Neural cell (in vitro differentiated cells): ENCODE results near the gene MYBPC3.

ENCODE experiments used
- EP300 ChIP-seq: fragments of 450-650 bp; conservative IDR thresholded peaks from 2 replicates; pipeline ENCODE4 v1.6.1; 2014; ENCODE audit warnings: antibody characterized with exemption, mild to moderate bottlenecking, moderate library complexity; ENCODE audit not compliant: poor library complexity, severe bottlenecking
- EZH2 ChIP-seq: fragments of 200-600, 300-800 bp; shearing (Covaris generic), sonication (generic); IDR thresholded peaks from 2 replicates; pipeline ENCODE4 v1.6.1; 2014; ENCODE audit warnings: antibody characterized with exemption, low read length, borderline replicate concordance, mild to moderate bottlenecking; ENCODE audit not compliant: insufficient read depth, poor library complexity, severe bottlenecking
- MXI1 ChIP-seq: fragments of 450-650 bp; conservative IDR thresholded peaks from 2 replicates; pipeline ENCODE4 v1.6.1; 2014; ENCODE audit warnings: antibody characterized with exemption, mild to moderate bottlenecking; ENCODE audit not compliant: poor library complexity, severe bottlenecking
- POLR2AphosphoS5 ChIP-seq: IDR thresholded peaks from 2 replicates; pipeline ENCODE4 v1.6.1; 2012
- RAD21 ChIP-seq: fragments of 450-650 bp; conservative IDR thresholded peaks from 2 replicates; pipeline ENCODE4 v1.6.1; 2014; ENCODE audit warnings: antibody characterized with exemption, mild to moderate bottlenecking, moderate library complexity
- SMC3 ChIP-seq: fragments of 450-650 bp; conservative IDR thresholded peaks from 2 replicates; pipeline ENCODE4 v1.6.1; 2014; ENCODE audit warnings: antibody characterized with exemption, mild to moderate bottlenecking, moderate library complexity; ENCODE audit not compliant: poor library complexity
- TAF1 ChIP-seq: IDR thresholded peaks from 2 replicates; pipeline ENCODE4 v1.6.1; 2012; ENCODE audit warnings: low read depth
- TF ChIP-seq, protein P1 (sequence below): fragments of 450-650 bp; IDR thresholded peaks from 2 replicates; pipeline ENCODE4 v1.5.1; 2014; ENCODE audit warnings: antibody characterized with exemption, mild to moderate bottlenecking, moderate library complexity; ENCODE audit not compliant: poor library complexity, severe bottlenecking
- TF ChIP-seq, protein P2 (sequence below): IDR thresholded peaks from 2 replicates; pipeline ENCODE4 v1.6.1; 2012; ENCODE audit warnings: borderline replicate concordance

- TF ChIP-seq EP300 (no peak), POLR2AphosphoS5 (no peak), EZH2 (no peak), SMC3 (no peak), MXI1 (no peak), TAF1 (no peak), RAD21 (no peak)
- TF ChIP-seq, protein P1, sequence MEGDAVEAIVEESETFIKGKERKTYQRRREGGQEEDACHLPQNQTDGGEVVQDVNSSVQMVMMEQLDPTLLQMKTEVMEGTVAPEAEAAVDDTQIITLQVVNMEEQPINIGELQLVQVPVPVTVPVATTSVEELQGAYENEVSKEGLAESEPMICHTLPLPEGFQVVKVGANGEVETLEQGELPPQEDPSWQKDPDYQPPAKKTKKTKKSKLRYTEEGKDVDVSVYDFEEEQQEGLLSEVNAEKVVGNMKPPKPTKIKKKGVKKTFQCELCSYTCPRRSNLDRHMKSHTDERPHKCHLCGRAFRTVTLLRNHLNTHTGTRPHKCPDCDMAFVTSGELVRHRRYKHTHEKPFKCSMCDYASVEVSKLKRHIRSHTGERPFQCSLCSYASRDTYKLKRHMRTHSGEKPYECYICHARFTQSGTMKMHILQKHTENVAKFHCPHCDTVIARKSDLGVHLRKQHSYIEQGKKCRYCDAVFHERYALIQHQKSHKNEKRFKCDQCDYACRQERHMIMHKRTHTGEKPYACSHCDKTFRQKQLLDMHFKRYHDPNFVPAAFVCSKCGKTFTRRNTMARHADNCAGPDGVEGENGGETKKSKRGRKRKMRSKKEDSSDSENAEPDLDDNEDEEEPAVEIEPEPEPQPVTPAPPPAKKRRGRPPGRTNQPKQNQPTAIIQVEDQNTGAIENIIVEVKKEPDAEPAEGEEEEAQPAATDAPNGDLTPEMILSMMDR = no peak
- TF ChIP-seq, protein P2, sequence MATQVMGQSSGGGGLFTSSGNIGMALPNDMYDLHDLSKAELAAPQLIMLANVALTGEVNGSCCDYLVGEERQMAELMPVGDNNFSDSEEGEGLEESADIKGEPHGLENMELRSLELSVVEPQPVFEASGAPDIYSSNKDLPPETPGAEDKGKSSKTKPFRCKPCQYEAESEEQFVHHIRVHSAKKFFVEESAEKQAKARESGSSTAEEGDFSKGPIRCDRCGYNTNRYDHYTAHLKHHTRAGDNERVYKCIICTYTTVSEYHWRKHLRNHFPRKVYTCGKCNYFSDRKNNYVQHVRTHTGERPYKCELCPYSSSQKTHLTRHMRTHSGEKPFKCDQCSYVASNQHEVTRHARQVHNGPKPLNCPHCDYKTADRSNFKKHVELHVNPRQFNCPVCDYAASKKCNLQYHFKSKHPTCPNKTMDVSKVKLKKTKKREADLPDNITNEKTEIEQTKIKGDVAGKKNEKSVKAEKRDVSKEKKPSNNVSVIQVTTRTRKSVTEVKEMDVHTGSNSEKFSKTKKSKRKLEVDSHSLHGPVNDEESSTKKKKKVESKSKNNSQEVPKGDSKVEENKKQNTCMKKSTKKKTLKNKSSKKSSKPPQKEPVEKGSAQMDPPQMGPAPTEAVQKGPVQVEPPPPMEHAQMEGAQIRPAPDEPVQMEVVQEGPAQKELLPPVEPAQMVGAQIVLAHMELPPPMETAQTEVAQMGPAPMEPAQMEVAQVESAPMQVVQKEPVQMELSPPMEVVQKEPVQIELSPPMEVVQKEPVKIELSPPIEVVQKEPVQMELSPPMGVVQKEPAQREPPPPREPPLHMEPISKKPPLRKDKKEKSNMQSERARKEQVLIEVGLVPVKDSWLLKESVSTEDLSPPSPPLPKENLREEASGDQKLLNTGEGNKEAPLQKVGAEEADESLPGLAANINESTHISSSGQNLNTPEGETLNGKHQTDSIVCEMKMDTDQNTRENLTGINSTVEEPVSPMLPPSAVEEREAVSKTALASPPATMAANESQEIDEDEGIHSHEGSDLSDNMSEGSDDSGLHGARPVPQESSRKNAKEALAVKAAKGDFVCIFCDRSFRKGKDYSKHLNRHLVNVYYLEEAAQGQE = no peak
Observed at GRCh38 chr11:47317064-47317828, 35.3 kb downstream of the MYBPC3 start.
